Muscle of arm (tissue), 14 donors: ENCODE measurements around the gene GNE. TPM values are rescaled to one million over a fixed set of nuclear protein-coding genes. Genes with fewer than 3 reads are reported as not detected.
"Not testable (repeated sequence)": the region's sequence is repeated elsewhere in the genome, so short reads cannot be mapped to it uniquely, and the experiment has no call there.

ENCODE experiments used
- DNase-seq: peaks from one replicate; pipeline ENCODE4 v3.0.0-alpha.2; 2013
- long read RNA-seq, 11 donors: transcript quantifications; one replicate each; lab custom pipeline, GENCODE V29; 2026
- polyA plus RNA-seq, 12 donors: library from polyadenylated mRNA; unstranded; fragments of 120-200 nt; gene quantifications; one replicate each; pipeline ENCODE4 v1.2.1, GENCODE V29; 2013; ENCODE audit not compliant: insufficient read length in 12 of 12

The GNE gene
- 10 to 100 TPM in 11 of 12 donors, not detected in 1; 13.2 to 18.3 (median 14.7) TPM for polyA plus RNA-seq
- long read RNA-seq, donor 1 = 0 reads
- long read RNA-seq, donor 2 = 0 reads
- long read RNA-seq, donor 3 = 0 reads
- long read RNA-seq, donor 4 = 0 reads
- long read RNA-seq, donor 5 = 0 reads
- long read RNA-seq, donor 6 = 0 reads
- long read RNA-seq, donor 7 = 0 reads
- long read RNA-seq, donor 8 = 0 reads
- long read RNA-seq, donor 9 = 0 reads
- long read RNA-seq, donor 10 = 0 reads
- long read RNA-seq, donor 11 = 0 reads

DNA sequence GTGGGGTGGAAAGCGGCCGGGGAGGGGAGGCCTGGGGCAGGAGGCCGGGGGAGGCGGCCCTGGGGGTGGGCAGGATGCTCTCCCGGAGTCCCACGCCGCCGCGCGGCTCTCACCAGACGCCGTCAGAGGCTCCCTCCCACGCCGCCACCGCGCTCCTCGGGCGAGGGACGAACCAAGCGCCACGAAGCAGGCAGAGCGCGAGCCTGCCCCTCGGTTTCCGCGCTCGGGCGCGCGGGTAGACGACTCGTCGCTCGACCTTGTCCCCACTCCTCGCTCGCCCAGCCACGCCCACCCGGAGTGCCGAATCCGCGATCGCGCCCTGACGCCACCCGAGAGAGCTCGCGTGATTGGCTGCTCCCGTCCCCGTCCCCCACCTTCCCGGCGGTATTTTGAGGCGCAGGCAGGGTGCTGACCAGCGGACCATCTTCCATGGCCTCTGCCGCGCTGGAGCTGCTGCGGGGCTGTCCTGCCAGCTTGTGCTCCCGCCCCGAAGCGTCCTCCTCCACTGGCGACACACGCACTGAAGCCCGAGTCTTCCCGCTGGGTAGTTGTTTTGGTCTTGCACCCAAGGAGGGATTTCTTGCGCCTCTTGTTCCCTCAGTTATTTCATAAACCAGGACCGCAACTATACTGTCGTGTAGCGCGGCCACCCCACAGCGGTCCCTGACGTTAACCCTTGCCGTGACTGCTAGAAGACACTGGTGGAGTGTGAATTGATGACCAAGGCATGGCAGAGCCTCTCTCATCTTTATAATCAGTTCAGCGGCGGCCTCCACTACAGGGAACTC, at the start of gene GNE:
Gene GNE, minus strand, starts transcription at position 241 of the 788 bp plus-strand sequence. CDS start 9,093 bp downstream, outside the sequence.
- DNase-seq = peak; percentile 98

DNA sequence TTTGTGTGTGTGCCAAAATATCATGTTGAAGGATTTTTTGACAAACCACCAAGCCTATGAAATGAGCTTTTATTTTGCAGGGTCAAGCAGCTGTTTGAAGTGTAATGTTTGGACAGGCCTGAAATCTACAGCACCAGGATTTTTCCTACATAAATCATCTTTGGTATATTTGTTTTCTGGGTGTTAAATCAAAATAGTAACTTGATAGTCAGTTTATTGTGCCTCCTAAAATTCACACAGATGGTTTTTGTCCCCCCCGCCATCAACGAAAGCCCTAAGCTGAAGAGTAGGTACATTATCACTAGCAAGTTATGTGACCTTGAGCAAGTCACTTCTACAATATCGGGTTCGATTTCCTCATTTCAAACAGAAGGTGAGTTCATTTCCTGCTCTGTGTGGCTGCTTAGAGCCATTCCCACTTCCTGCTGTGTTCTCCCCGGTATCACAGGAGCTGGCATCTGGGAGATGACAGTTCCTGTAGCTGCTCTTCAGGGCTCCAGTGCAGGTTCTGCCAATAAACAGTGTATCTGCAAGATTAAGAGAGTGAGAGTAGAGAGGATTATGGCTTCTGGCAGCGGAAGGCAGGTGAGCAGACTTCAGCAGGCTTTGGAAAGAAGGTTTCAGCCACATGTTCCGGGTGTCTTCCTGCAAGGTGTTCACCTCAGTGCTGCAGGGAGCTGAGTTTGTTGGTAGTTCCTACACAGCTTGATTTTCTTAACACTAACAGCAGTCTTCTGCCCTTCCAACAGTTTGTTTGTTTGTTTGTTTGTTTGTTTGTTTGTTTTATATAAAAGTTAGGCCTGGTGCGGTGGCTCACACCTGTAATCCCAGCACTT, 48.4 kb upstream of the GNE start:
- DNase-seq = no peak

GRCh38 chr9:36304366-36304765, 46.1 kb upstream of the GNE start:
- DNase-seq = not testable (repeated sequence)

- DNase-seq = no peak
These were observed 43.0 kb upstream of the GNE start for GRCh38 chr9:36301227-36301626.

DNA sequence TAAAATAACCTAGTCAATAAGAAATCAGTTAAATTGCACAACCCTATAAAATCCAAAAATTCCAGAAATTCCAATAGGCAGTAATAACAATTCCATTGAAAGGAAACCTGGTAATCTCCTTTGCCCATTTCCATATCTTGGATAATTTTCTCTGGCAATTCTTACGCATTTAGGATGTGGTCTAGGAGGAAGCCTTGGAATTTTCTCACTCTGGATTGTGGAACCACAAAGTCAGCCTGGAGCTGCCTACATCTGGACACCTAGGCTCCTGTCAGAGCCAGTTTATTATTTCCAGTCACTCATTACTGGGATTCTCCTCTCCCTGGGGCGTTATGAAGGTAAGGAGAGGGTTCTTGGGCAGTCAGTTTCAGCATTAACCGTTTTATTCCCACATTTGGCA, 40.3 kb upstream of the GNE start:
- no peak for DNase-seq

- DNase-seq = no peak
These were observed 39.5 kb upstream of the GNE start for GRCh38 chr9:36297798-36298197.

GRCh38 chr9:36294996-36295395, 36.7 kb upstream of the GNE start:
- DNase-seq = not testable (repeated sequence)

GRCh38 chr9:36293918-36294317, 35.7 kb upstream of the GNE start:
- DNase-seq = no peak

GRCh38 chr9:36293171-36293570, 34.9 kb upstream of the GNE start:
- DNase-seq = no peak

DNA sequence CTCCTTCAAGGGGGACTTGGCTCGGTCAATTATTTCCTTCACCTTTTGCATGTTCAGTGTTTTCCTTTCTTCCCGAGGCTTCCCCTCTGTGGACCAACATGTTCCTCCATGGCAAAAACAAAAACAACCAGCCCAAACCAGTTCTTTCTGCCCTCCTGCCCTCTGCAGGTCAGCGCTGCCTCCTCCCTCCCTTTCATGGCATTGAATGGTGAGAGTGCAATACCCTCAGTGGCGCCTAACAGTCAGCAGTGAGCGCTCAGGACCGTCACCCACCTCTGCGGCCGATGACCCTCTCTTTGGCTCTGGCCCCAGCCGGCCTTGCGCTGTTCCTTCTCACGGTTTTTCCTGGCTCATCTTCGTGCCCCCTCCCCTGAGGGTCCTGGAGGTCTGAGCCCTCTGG, 34.4 kb upstream of the GNE start:
- no peak for DNase-seq

- no peak for DNase-seq
These were observed 32.7 kb upstream of the GNE start for GRCh38 chr9:36290996-36291395.

DNA sequence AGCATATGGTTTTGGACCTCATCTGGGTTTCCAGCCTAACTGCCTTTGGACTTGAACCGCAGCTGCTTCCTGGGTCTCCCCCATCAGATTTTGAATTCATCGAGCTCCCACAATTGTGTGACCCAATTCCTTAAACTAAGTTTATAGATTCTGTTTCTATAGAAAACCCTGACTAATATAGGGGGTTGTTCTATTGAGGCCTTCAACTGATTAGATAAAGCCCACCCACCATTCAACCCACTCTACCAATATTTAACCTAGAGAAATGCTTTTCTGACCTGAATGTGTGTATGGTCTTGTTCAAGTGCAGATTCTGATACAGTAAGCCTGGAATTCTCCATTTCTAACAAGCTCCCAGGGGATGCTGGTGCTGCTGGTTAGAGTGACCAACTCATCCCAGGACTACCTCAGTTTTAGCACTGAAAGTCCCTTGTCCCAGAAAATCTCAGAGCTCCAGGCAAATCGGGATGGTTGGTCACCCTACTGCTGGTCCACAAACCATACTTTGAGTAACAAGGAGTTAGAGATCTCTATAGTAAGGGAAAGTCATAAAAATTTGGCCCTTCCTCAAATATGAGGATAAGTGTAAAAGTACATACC, 31.7 kb upstream of the GNE start:
- no peak for DNase-seq

GRCh38 chr9:36288070-36288469, 29.8 kb upstream of the GNE start:
- no peak for DNase-seq

DNA sequence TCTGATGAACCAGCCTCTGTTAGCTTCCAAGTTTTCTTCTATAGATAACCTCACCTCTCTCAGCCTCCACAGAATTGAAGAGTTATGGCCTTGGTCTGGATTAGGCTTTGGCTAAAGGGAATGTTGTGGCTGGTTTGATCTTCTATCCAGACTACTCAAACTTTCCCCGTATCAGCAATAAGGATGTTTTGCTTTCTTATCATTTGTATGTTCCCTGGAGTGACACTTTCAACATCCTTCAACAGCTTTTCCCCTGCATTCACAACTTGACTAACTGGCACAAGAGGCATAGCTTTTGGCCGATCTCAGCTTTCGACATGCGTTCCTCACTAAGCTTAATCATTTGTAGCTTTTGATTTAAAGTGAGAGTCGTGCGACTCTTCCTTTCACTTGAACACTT, 28.1 kb upstream of the GNE start:
- DNase-seq = no peak

DNA sequence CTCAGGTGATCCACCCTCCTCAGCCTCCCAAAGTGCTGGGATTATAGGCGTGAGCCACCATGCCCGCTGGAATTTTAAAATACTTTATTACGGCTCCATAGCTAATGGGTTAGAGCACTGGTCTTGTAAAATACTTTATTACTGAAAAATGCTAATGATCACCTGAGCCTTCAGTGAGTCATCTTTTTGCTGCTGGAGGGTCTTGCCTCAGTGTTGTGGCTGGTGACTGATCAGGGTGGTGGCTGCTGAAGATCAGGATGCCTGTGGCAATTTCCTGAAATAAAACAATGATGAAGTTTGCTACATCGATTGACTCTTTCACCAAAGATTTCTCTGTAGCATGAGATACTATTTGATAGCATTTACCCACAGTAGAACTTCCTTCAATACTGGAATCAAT, 26.0 kb upstream of the GNE start:
- DNase-seq = no peak

DNA sequence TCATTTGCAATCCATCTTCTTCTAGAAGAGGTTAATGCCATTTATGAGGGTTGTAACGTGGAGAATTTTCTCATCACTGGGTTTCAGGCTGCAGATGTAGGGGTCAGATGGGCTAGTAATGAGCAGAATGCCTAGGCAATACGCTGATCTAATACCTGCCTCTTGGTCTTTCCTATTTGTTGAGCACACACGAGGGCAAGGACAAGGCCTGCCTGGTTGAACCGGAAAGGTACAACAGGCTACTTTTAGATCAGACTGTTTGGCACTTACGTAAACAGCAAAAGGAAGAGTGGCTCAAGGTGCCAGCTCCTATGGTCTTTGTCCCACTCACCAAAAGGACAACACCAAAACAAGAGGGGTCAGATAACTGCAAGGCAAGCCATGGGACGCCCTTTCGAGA, 24.0 kb upstream of the GNE start:
- DNase-seq = no peak

DNA sequence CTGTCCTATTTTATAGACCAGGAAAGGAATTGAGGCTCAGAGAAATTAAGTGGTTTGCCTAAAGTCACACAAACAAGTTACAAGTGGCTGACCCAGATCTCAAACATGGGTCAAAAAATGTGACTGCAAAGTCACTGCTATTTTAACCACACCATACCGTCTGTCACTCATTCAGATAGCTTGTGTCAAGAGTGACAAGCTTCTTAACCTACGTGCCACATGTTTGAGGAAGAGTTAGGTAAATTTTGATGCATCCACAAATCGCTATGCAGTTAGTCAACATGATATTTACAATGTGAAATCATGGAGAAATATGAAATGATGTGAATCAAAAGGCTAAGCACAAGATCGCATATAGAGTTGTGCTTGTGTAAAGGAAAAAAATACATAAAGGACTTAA, 22.7 kb upstream of the GNE start:
- DNase-seq = no peak

DNA sequence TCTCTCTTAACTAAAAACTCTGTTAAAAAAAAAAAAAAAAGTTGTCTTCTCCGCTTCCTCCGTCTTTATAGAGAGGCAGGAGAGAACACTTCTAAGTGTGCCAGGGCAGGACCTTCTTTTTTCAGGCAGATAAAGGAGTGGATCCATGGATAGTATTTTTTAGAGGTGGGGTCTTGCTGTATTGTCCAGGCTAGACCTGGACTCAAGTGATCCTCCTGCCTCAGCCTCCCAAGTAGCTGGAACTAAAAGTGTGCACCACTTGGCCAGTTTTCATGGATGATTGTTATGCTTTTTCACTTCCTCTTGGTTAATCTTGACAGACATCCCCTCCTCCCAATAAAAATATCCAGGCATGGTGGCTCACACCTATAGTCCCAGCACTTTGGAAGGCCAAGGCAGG, 20.0 kb upstream of the GNE start:
- no peak for DNase-seq

DNA sequence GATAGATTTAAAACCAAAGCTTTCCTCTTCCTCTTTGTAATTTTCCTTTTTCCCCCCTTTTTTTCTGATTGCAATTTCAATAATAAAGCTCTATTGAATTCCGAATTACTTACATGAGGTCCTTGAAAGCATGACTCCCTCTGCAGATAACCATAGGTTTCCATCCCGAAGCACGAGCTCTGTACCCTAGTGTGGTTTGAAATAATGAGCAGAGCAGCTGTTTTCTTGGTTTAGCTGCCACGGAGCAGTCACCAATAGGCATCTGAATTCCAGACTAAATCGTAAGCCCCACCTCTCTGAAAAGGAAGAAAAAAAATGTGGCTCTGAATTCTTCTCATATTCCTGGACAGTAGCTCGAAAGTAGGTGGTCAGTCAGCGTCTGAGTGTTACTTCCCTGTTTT, 18.5 kb upstream of the GNE start:
- DNase-seq = peak; percentile 57

- DNase-seq = no peak
These were observed 18.0 kb upstream of the GNE start for GRCh38 chr9:36276254-36276653.

- no peak for DNase-seq
These were observed 16.8 kb upstream of the GNE start for GRCh38 chr9:36275060-36275459.

DNA sequence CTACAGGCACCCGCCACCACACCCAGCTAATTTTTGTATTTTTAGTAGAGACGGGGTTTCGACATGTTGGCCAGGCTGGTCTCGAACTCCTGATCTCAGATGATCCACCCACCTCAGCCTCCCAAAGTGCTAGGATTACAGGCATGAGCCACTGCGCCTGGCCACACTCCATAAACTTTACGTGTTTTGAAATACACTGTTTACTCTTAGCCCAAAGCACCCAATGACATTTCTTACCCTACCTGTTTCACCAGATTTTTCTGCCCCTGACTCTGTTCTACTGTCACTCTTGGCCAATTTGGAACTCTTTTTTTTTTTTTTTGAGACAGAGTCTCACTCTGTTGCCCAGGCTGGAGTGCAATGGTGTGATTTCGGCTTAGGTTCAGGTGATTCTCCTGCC, 15.1 kb upstream of the GNE start:
- DNase-seq = not testable (repeated sequence)
